Tongue (tissue), 1 donor: ENCODE measurements around the gene GKN2. TPM values are rescaled to one million over a fixed set of nuclear protein-coding genes. Genes with fewer than 3 reads are reported as not detected.

Source experiments
- total RNA-seq: library from RNA; depleted of rRNA; stranded (reverse); fragments of >200 nt; gene quantifications from one replicate; pipeline ENCODE4 v1.2.3, GENCODE V29; 2014

Gene GKN2
- total RNA-seq, 1 donor from 2014 or later = not detected

Other genes with a start within 250 kb of the GKN2 start
- 5.4 TPM for gene ARHGAP25, start 218.1 kb downstream of the GKN2 start, total RNA-seq
- gene BMP10, start 81.5 kb downstream of the GKN2 start, total RNA-seq = not detected
- not detected for gene GKN1, start 21.7 kb upstream of the GKN2 start, total RNA-seq
- gene ANTXR1, start 60.3 kb upstream of the GKN2 start, total RNA-seq = 104 TPM